GM12865 (cell line): ENCODE data around the gene PYGL.
"Not testable (repeated sequence)": the region's sequence is repeated elsewhere in the genome, so short reads cannot be mapped to it uniquely, and the experiment has no call there.

Experiments used
- DNase-seq: peaks from one replicate; pipeline ENCODE4 v3.0.0; 2010; ENCODE audit warnings: low read depth
- H3K4me3 ChIP-seq: 2 replicates; pipeline ENCODE4 v1.5.1; 2011; ENCODE audit warnings: mild to moderate bottlenecking, low read depth, low read length, control low read depth
- CTCF ChIP-seq: IDR thresholded peaks from 2 replicates; pipeline ENCODE4 v1.5.1; 2011; ENCODE audit warnings: low read length, control low read depth, low read depth, inconsistent platforms; ENCODE audit not compliant: insufficient read depth; ENCODE audit errors: missing control alignments

PYGL gene

GRCh38 chr14:50944647-50945413 lies 547 bp upstream of the PYGL start:
- no peak for TF ChIP-seq CTCF
- no peak for DNase-seq
- H3K4me3 ChIP-seq: peak overlapping the region; percentile 60

- no peak for TF ChIP-seq CTCF
- peak overlapping the region; percentile 60 for H3K4me3 ChIP-seq
- DNase-seq: no peak
Measured at GRCh38 chr14:50943261-50943942, 881 bp downstream of the PYGL start.

- not testable (repeated sequence) for DNase-seq
Measured at GRCh38 chr14:50941638-50942037, 2.6 kb downstream of the PYGL start.

GRCh38 chr14:50941151-50941550 lies 3.1 kb downstream of the PYGL start:
- DNase-seq: no peak
- no peak for TF ChIP-seq CTCF
- no peak overlapping the region for H3K4me3 ChIP-seq

More at GRCh38 chr14:50941638-50942037, 2.6 kb downstream of the PYGL start:
- not testable (repeated sequence) for H3K4me3 ChIP-seq

GRCh38 chr14:50937800-50938199 lies 6.5 kb downstream of the PYGL start:
- no peak overlapping the region for H3K4me3 ChIP-seq
- no peak for DNase-seq
- TF ChIP-seq CTCF: no peak

GRCh38 chr14:50937325-50937724 lies 7.0 kb downstream of the PYGL start:
- H3K4me3 ChIP-seq: no peak overlapping the region
- no peak for TF ChIP-seq CTCF
- no peak for DNase-seq

GRCh38 chr14:50936882-50937281 lies 7.4 kb downstream of the PYGL start:
- no peak overlapping the region for H3K4me3 ChIP-seq
- no peak for TF ChIP-seq CTCF
- peak; percentile 68 for DNase-seq
